Dermis blood vessel endothelial cell (primary cell): Measurements from ENCODE around the gene SREBF2. TPM values are rescaled to one million over a fixed set of nuclear protein-coding genes. Genes with fewer than 3 reads are reported as not detected.
A peak's percentile ranks its signal among the peaks of the same experiment; 100 is the strongest.
"Not testable (repeated sequence)": the region's sequence is repeated elsewhere in the genome, so short reads cannot be mapped to it uniquely, and the experiment has no call there.

Source experiments
- DNase-seq: peaks from one replicate; pipeline ENCODE4 v3.0.0; 2010
- total RNA-seq: library from RNA; depleted of rRNA; stranded (reverse); fragments of >200 nt; gene quantifications from 2 replicates; pipeline ENCODE4 v1.2.3, GENCODE V29; 2014

Gene SREBF2
- total RNA-seq, 1 donor from 2014 or later: 46.3 TPM

DNA sequence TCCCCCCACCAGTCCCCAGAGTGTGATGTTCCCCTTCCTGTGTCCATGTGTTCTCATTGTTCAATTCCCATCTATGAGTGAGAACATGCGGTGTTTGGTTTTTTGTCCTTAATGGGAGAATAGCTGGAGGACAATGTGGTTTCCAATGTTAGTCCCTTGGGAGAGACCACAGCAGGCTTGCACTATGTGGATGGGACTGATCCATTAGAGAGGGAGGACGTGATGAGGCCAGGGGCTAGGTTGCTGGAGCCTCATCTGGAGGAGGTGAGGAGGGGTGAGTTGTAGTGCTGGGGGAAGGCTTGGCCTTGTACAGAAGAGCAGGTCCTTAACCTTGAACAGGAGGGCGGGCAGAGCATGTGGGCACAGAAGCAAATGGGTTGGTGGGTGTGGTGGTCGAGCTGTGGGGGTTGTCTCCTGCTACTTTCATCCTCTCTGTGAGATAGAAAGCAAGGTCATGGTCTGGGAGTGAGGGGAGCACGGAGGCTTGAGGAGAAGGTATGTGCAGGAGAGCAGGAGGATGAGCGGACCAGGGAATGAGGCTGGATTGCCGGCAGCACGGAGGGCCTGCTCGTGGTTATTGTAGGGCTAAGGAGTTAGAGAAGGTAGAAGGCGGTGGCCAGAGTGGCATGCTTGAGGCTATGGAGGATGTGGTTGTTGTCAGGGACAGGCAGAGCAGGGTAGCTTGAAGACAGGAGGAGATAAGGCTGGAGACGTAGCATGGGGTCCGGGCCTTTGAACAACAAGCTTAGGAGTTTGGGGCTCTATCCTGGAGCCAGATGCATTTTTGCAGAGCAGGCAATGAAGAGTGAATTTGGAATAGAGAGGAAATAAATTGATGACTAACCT is 11.2 kb upstream of the SREBF2 start:
- no peak for DNase-seq

GRCh38 chr22:41822317-41823057 is 10.4 kb upstream of the SREBF2 start:
- peak; percentile 74 for DNase-seq

DNA sequence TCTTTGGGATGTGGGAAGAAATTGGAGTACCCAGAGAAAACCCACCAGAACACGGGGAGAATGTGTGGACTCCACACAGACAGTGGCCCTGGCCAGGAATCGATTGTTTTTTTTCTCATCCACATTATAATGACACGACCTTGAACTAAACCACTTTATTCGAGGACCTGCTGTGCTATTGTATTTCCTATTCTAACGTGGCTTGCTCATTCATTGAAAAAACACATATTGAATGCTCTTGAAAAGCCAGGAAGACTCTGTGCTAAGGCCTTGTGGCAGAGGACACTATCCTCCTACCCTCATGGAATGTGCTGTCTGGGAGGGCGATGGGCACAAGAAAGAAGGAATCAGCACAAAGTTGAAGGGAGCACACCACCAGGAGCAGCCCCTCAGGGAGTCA is 9.1 kb upstream of the SREBF2 start:
- no peak for DNase-seq

DNA sequence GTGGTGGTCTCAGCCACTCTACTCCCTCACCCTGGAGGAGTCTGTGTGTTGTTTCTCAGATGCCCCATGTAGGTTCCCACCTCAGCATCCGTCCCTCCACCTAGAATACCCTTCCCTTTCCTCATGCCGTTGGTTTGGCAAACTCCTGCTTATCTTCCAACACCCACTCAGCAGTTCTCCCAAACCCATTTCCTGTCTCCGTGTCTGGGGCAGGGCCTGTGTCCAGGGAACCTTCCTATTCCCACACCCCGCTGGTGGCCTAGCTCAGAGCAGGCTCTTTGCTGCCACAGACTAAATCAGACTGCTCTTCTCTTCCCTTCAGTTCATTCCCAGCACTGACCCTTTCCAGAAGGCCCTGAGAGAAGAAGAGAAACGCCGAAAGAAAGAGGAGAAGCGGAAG is 7.5 kb upstream of the SREBF2 start:
- peak; percentile 28 for DNase-seq

GRCh38 chr22:41826021-41826420 is 6.9 kb upstream of the SREBF2 start:
- DNase-seq: no peak

DNA sequence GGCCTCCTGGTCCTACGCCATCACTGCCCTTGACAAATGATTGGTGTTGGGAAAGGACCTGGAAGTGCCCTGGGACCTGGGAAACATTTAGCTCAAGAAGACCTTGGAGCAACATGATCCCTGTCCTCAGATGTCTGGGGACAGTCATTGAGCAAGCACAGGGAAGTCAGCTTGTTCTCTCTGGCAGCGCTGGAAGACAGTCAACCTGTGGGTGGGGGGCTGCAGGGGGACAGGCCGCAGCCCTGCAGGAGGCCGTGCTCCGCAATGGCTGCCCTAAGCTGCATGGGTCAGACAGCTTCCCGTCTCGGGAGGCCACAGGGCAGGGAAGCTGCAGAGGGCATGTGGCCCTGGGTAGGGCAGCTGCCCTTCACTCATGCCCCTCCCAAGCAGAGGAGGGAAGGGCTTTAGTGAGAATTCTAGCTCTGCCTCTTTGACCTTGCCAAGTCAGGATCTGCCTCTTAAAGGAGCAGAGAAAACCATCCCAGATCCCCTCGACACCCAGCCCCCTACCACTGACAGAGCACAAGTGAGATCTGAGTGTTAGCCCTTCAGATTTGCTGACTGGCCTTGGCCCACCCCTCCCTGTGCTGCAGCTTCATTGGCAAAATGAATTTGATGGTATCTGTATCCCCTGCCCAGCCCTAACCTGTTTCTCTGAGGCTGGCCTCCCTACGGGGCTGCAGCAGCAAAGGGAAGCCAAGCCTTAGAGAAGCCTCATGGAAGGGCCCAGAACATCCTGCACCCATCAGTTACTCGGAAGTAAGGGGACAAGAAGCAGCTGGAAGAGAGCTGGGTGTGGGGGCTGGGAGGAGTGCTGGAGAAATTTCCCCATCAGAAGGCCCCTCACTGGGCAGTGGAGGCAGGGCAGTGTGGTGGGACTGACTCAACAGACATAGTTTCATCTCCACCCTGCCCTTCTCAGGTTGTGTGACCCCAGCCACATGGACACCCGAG is 6.2 kb upstream of the SREBF2 start:
- DNase-seq: no peak

GRCh38 chr22:41827671-41828070 is 5.2 kb upstream of the SREBF2 start:
- DNase-seq: no peak

DNA sequence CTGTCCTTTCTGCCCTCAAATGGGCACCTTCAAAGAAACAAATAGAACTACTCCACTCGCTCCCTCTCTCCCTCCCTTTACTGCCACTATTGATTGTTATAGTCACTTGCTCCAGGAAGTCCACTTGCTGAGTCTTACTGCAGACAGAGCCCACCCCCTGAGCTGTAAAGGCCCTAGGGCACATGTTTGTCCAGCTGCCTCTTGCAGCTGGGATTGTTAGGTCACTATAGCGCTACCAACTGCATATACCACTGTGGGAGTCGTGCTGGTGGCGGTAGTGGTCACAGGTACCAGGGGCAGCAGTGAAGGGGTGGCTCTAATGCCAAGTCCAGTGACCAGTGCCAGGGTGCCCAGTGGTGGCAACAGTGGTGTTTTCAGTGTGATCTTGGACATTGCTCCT is 4.4 kb upstream of the SREBF2 start:
- DNase-seq: no peak

DNA sequence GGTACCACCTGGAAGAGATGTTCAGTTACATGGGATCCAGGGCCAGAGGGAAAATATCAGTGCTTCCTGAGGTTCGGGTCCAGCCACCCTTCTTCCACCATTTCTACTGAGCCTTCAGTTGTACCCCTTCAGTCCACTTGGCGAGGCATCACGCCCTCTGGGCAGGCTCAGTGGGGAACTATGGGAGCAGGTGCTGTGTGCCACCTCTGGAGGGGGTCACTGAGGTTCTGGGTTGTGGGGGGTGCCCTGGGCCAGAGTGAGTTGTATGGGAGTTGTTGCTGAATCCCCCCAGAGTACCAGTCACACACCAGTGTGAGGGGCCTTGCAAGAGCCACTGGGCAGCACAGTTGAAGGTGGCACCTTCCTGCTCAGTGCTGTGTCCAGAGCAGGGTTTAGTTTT is 2.7 kb upstream of the SREBF2 start:
- no peak for DNase-seq

DNA sequence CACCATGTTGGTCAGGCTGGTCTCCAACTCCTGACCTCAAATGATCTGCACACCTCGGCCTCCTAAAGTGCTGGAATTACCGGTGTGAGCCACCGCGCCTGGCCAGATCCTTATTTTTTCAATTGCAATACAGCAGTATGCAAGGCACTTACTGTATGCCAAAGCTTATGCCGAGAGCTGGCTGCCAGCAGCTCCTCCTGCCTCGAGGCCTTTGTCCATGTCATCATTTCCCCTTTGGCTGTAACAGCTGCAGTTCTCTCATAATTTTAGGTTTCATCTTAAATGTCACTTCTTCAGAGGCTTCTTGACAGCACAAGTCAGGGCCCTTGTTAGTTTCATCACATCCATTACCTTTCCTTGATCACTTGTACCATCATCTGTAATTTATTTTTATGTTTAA is 1.5 kb upstream of the SREBF2 start:
- peak; percentile 49 for DNase-seq

DNA sequence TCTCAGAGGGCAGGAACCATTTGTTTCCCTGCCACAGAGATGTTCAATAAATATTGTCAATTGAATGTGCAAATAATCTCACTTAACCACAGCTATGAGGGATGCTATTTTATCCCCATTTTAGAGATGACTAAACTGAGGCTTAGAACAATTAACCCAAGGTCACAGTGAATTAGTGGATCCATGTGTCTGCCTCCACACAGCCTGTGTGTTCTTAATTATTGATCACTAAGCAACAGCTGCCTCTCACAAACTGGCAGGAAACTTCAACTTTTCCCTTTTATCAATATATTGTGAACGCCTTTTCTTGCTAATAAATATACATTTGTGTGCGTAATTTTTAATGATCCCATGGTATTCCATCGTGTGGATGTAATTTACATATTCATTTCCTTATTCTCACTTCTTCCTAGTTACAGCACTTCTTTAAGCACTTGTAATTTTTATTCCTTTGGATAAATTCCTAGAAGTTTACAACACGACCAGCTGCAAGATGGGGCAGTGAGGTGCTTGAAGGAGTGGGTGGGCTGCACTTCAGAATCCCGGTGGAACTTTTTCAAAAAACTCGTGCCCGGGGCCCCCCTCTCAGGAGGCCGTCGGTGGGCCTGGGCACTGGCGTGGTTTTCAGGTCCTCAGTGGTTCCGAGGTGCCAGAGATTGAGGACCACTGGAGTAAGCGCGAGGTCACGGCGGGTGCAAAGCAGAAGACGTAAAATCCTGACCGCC is 915 bp upstream of the SREBF2 start:
- DNase-seq: no peak

DNA sequence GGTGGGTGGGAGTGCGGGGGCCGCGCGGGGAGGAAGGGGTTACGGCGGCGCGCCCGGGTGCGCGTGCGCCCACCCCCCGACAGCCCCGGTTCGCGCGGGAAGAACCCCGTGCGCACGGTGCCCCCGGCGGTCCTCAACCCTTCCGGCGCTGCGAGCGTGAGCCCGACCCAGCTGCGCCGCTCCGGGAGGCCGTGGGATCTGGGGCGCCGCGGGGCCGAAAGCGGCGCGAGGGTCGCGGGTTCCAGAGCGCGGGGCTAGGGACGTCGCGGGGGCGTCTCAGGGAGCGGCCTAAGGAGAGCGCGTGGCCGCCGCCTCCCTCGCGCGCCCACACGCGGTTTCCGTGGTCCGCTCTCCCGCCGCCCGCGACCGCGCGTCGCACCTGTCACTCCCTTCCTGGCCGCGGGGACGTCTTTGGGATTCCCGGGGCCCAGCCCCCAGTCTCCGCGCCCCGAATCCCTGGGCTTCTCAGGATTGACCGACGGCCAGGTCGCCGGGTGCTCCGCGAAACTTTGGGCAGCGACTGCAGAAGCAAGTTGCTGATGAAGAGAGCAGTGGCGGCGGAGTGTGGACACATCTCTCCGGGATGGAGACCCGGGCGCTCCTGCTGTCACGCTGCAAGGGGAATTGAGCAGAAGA is 582 bp downstream of the SREBF2 start:
- DNase-seq: peak; percentile 41

DNA sequence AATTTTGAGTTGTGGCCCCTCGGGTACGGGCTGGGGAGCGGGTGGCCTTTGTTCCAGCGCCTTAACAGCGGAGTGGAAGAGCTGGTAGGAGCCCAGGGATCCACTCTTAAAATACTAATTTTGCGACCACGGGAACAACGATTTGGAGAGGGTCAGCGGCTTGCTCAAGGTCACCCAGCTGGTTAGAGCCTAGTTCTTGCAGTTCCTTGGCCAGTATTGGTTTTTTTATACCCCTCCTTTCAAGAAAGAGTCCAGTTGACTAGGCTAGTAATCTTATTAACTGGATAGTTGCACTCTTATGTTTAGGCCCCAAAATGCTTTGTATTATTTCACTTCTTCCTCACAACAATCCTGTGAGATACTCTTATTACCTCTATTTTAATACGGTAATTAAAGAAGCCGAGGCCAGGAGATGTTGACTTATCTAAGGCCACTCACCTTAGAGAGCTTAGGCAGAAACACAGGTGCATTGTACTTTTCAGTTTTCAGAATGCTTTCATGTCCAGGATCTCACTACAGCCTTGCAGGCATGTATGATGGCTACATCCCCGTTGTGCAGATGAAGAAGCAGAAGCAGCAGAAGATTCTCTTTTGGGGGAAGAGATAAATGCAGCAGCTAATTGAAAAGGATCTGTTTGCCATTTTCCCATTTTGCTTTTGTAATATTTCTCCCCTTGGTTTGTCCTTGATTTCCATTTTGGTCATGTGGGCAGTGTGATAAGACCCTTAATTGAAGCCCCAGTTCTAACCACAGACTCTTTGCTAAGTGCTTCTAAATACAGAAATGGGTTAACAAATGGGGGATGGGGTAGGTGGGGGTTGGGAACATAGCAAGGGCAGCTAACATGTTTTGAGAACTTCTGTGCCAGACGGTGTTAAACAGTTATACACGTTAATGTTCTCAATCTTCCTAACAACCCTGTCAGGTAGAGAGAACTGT is 1.4 kb downstream of the SREBF2 start:
- no peak for DNase-seq

- not testable (repeated sequence) for DNase-seq
Observed at GRCh38 chr22:41835462-41835861, 2.6 kb downstream of the SREBF2 start.

DNA sequence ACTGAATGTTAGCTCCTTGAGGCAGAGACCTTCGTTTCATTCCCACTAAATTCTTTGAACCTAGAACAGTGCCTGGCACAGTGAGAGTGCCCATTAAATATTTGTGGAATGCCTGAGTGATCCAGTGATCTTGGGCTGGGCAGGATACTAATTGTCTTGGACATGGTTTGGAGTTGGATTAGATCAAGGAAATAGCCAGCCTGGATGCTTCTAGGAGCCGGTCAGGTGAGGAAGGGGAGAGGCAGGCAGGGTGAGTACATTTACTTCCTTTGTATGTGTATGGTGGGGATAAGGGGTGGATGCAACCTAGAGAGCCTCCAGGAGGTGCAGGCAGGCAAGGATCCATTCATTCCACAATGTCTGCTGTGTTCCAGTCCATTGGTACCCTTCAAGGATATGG is 3.6 kb downstream of the SREBF2 start:
- no peak for DNase-seq

GRCh38 chr22:41838842-41839618 is 6.1 kb downstream of the SREBF2 start:
- no peak for DNase-seq

DNA sequence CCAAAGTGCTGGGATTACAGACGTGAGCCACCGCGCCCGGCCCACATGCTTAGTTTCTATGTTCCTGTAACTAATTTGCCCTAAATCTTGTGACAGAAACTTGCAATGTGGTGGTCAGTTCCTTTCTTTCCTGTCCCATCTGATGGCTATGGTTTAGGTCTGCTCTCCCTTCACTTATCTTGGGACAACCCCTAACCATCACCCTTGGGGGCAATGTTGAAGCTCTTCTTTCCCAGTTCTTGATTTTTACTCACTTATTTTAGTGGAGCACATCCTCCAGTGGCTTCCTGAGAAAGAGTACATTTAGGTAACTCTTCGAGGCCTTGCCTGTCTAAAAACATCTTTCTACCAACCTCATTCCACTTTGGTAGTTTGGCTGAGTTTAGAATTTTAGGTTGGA is 7.3 kb downstream of the SREBF2 start:
- DNase-seq: no peak

DNA sequence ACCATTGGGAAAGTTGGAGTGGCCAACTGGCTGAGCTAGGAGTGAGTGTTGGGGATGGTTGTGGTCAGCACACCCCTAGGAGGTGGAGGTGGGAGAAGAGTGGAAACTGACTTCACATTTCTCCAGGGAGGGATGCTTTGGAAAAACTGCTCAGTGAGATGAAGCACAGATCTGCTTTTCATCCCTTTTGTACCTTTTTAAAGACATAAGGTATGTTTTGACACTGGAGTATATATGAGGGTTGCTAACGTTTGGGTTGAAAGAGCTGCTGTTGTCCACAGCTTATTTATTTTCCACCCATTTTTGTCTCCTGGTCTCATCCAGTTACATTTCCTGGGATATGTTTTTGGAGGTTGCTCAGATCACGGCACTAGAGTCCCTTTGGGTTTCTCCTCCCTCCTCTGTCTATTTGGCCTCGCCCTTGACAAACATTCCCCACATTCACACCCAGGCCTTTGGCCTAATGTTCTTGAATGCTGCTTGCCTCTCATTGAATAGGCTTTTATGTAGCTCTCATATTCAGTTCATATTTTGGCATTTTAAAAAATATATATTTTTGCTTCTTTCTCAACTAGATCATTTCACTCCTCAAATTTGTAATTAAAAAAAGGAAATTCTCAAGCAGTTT is 8.3 kb downstream of the SREBF2 start:
- no peak for DNase-seq
